ENCODE results near the gene GABRB3.

GABRB3 gene

GRCh38 chr15:26561896-26562295, 211.0 kb downstream of the GABRB3 start:
- TF ChIP-seq, protein P1, sequence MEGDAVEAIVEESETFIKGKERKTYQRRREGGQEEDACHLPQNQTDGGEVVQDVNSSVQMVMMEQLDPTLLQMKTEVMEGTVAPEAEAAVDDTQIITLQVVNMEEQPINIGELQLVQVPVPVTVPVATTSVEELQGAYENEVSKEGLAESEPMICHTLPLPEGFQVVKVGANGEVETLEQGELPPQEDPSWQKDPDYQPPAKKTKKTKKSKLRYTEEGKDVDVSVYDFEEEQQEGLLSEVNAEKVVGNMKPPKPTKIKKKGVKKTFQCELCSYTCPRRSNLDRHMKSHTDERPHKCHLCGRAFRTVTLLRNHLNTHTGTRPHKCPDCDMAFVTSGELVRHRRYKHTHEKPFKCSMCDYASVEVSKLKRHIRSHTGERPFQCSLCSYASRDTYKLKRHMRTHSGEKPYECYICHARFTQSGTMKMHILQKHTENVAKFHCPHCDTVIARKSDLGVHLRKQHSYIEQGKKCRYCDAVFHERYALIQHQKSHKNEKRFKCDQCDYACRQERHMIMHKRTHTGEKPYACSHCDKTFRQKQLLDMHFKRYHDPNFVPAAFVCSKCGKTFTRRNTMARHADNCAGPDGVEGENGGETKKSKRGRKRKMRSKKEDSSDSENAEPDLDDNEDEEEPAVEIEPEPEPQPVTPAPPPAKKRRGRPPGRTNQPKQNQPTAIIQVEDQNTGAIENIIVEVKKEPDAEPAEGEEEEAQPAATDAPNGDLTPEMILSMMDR (IDR thresholded peaks at IDR 0.05) = no peak
- Histone ChIP-seq H3K9ac (no peak overlapping the region), H3K79me2 (no peaks in the 10 kb centered on the region), H3K9me3 (ENCODE audit: control insufficient read depth, low read length) (no peaks in the 10 kb centered on the region), H2AFZ (no peak overlapping the region), H3K36me3 (ENCODE audit: control insufficient read depth, insufficient read depth, low read length) (no peaks in the 10 kb centered on the region), H3K4me3 (ENCODE audit: low read depth, low read length) (no peak overlapping the region), H3K4me2 (ENCODE audit: low read length) (no peak overlapping the region), H3K4me1 (no peaks in the 10 kb centered on the region), H3K27ac (no peak overlapping the region), H3K27me3 (ENCODE audit: control insufficient read depth, insufficient read depth, low read length) (no peaks in the 10 kb centered on the region)

DNA sequence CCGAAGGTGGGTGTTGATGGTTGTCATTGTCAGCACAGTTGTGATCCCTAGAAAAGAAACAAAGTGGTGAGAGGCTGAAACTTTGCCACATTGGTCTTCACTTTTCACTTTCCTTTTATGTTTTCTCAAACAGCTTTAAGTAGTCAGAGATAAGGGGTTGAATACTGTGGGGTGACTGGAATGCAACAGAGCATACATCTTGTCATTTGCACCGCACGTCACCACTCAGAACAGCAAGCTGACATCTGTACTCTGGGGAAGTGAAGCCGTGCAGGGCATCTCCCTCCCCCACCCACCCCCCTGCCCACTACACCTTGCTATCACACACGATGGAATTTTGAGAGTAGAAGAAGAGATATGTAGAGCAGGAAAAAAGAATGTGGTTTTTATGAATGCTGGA, 211.7 kb downstream of the GABRB3 start:
- no peaks in the 10 kb centered on the region for H3K4me1 ChIP-seq
- no peaks in the 10 kb centered on the region for H3K27me3 ChIP-seq (ENCODE audit: control insufficient read depth, insufficient read depth, low read length)
- no peak overlapping the region for H3K9ac ChIP-seq
- no peak overlapping the region for H3K4me3 ChIP-seq (ENCODE audit: low read depth, low read length)
- no peaks in the 10 kb centered on the region for H3K36me3 ChIP-seq (ENCODE audit: control insufficient read depth, insufficient read depth, low read length)
- no peak overlapping the region for H3K27ac ChIP-seq
- H3K79me2 ChIP-seq = no peaks in the 10 kb centered on the region
- no peak overlapping the region for H3K4me2 ChIP-seq (ENCODE audit: low read length)
- H3K9me3 ChIP-seq (ENCODE audit: control insufficient read depth, low read length) = no peaks in the 10 kb centered on the region
- no peak overlapping the region for H2AFZ ChIP-seq
- TF ChIP-seq, protein P1 (IDR thresholded peaks at IDR 0.05) = no peak

DNA sequence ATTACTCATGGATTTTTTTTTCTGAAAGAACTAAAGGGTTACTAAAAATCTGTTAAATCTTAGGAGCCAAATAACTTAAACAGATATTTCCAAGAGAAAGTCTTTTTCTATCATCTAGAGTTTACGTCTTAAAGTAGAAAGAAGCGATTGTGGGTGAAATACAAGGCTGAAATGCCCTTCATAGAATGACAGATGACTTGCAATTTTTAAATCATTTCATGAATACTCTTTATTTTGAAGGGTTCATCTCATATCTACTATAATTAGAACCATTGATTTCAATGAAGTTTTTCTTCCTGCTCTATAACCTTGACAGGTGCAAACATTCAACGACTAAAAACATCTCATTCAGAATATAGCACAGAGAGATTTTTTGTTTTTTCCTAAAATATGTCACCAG, 217.0 kb downstream of the GABRB3 start:
- Histone ChIP-seq H3K9me3 (ENCODE audit: control insufficient read depth, low read length) (no peaks in the 10 kb centered on the region), H3K4me1 (no peaks in the 10 kb centered on the region), H3K36me3 (ENCODE audit: control insufficient read depth, insufficient read depth, low read length) (no peaks in the 10 kb centered on the region), H3K4me2 (ENCODE audit: low read length) (no peak overlapping the region), H3K4me3 (ENCODE audit: low read depth, low read length) (no peak overlapping the region), H3K27ac (no peak overlapping the region), H3K9ac (no peak overlapping the region), H3K79me2 (no peaks in the 10 kb centered on the region), H3K27me3 (ENCODE audit: control insufficient read depth, insufficient read depth, low read length) (no peaks in the 10 kb centered on the region), H2AFZ (no peak overlapping the region)
- TF ChIP-seq, protein P1 (IDR thresholded peaks at IDR 0.05) = no peak

DNA sequence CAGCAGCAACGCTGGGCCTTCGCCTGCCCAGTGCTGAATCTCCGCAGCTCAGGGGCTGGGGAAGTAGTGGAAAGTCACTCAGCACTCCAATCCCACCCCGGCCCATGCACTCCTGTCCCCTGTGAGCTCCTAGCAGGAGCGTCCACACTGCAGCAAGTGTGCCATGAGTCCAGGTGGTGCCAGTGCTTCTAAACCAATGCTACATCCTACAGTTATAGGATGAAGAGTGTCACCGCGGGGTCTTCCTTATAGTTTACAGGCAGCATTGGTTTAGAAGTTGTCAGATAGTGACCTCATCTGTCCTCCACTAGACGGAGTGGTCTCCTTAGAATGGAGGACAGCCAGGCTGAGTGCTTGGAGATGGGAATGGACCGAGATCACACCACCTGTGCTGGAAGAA, 221.4 kb downstream of the GABRB3 start:
- H3K4me2 ChIP-seq (ENCODE audit: low read length) = no peak overlapping the region
- H2AFZ ChIP-seq = no peak overlapping the region
- TF ChIP-seq, protein P1 (IDR thresholded peaks at IDR 0.05) = no peak
- no peak overlapping the region for H3K4me3 ChIP-seq (ENCODE audit: low read depth, low read length)
- peaks cover 3% of the 10 kb centered on the region for H3K4me1 ChIP-seq
- no peaks in the 10 kb centered on the region for H3K36me3 ChIP-seq (ENCODE audit: control insufficient read depth, insufficient read depth, low read length)
- H3K27me3 ChIP-seq (ENCODE audit: control insufficient read depth, insufficient read depth, low read length) = no peaks in the 10 kb centered on the region
- no peaks in the 10 kb centered on the region for H3K79me2 ChIP-seq
- no peak overlapping the region for H3K27ac ChIP-seq
- no peaks in the 10 kb centered on the region for H3K9me3 ChIP-seq (ENCODE audit: control insufficient read depth, low read length)
- H3K9ac ChIP-seq = no peak overlapping the region

DNA sequence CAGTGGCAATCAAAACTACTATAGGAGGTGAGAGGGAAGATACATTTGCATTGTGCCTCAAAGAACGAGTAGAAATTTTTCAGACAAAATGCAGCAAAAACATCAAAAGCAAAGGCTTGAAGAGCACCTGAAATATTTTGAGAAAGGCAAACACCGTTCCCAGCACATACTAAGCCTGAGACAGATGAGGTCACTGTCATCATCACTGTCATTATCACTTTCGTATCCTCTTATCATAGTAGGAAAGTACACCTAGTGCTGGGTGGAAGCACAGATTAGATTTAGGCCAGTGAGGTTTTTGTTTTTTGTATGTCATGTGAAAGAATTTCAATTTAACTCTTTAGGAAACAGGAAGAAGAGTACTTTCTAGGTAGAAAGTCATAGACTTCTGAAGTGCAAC, 222.0 kb downstream of the GABRB3 start:
- TF ChIP-seq, protein P1 (IDR thresholded peaks at IDR 0.05) = no peak
- Histone ChIP-seq H3K9me3 (ENCODE audit: control insufficient read depth, low read length) (no peaks in the 10 kb centered on the region), H3K9ac (no peak overlapping the region), H3K27ac (no peak overlapping the region), H3K27me3 (ENCODE audit: control insufficient read depth, insufficient read depth, low read length) (no peaks in the 10 kb centered on the region), H2AFZ (no peak overlapping the region), H3K4me3 (ENCODE audit: low read depth, low read length) (no peak overlapping the region), H3K4me2 (ENCODE audit: low read length) (no peak overlapping the region), H3K79me2 (no peaks in the 10 kb centered on the region), H3K36me3 (ENCODE audit: control insufficient read depth, insufficient read depth, low read length) (no peaks in the 10 kb centered on the region), H3K4me1 (peaks cover 3% of the 10 kb centered on the region)
